Adrenal gland (tissue), 5 donors: ENCODE results near the gene LIMS1.

Experiments used
- POLR2A ChIP-seq, 2 donors: fragments of 450-650 bp; IDR thresholded peaks; one replicate each; pipeline ENCODE4 v1.6.1; 2017; ENCODE audit warnings: antibody characterized with exemption in 2 of 2, mild to moderate bottlenecking in 2 of 2, moderate library complexity in 1 of 2
- TF ChIP-seq, protein P1 (sequence below), 6 experiments: fragments of 450-650 bp in 4 of 6; fragments of 200-600 bp in 2 of 6; sonication (generic) in 1 of 6; IDR thresholded peaks; 1 replicate in 5 of 6; 2 replicates in 1 of 6; pipeline versions ENCODE4 v1.5.1 to v1.8.0; 2016 to 2021; ENCODE audit warnings: antibody characterized with exemption in 6 of 6, mild to moderate bottlenecking in 2 of 6, moderate library complexity in 1 of 6
- donor health status: DM: no; HTN: no; CAD: no.

DNA sequence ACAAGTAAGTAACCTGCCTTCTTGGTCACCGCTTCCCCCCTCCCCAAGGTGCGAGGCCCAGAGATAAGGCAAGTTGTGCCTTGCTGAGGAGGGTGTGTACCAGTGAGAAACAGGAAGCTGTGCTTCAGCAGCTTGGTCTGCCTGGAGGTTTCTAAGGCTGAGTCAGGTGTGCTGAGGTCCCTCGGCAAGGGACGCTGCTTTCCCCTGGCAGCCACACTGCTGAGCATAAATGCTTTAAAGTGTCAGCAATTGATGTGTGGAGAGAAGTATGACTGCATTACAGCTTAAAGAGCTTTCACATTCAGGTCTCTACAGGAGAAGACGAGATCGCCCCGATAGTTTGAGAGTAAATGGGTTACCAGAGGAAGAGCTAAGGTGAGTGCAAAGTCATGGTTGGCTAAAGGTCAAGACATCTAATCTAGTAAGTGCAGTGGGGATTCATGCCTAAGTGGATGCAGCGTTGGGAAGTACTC lies 86.9 kb downstream of the LIMS1 start:
- TF ChIP-seq POLR2A (IDR thresholded peaks at IDR 0.05) = no peak
- TF ChIP-seq, protein P1, sequence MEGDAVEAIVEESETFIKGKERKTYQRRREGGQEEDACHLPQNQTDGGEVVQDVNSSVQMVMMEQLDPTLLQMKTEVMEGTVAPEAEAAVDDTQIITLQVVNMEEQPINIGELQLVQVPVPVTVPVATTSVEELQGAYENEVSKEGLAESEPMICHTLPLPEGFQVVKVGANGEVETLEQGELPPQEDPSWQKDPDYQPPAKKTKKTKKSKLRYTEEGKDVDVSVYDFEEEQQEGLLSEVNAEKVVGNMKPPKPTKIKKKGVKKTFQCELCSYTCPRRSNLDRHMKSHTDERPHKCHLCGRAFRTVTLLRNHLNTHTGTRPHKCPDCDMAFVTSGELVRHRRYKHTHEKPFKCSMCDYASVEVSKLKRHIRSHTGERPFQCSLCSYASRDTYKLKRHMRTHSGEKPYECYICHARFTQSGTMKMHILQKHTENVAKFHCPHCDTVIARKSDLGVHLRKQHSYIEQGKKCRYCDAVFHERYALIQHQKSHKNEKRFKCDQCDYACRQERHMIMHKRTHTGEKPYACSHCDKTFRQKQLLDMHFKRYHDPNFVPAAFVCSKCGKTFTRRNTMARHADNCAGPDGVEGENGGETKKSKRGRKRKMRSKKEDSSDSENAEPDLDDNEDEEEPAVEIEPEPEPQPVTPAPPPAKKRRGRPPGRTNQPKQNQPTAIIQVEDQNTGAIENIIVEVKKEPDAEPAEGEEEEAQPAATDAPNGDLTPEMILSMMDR (IDR thresholded peaks at IDR 0.05) = no peak
